Neural cell (in vitro differentiated cells): ENCODE data around the gene SLC12A3. TPM values are rescaled to one million over a fixed set of nuclear protein-coding genes. Genes with fewer than 3 reads are reported as not detected.

ENCODE experiments used
- H2AFZ ChIP-seq: fragments of 200-600, 300-800 bp; sonication (generic), shearing (Covaris generic); 2 replicates; pipeline ENCODE4 v1.6.0; 2014; ENCODE audit warnings: low read depth, mild to moderate bottlenecking, antibody characterized with exemption, low read length, moderate library complexity
- H3F3A ChIP-seq: fragments of 200-600 bp; shearing (Covaris generic); 2 replicates; pipeline ENCODE4 v1.6.1; 2016; ENCODE audit warnings: mild to moderate bottlenecking, moderate library complexity, mixed read lengths, antibody characterized with exemption, low read length; ENCODE audit not compliant: insufficient read depth, poor library complexity, severe bottlenecking
- H3K27ac ChIP-seq: fragments of 200-600, 300-800 bp; sonication (generic), shearing (Covaris generic); 2 replicates; pipeline ENCODE4 v1.5.1; 2014; ENCODE audit warnings: mild to moderate bottlenecking, low read length, moderate library complexity
- H3K27me3 ChIP-seq: fragments of 300-800, 200-600 bp; sonication (generic), shearing (Covaris generic); 2 replicates; pipeline ENCODE4 v1.6.0; 2014; ENCODE audit warnings: mild to moderate bottlenecking, low read depth, low read length, moderate library complexity; ENCODE audit not compliant: insufficient read depth
- H3K36me3 ChIP-seq: fragments of 300-800, 200-600 bp; sonication (generic), shearing (Covaris generic); 2 replicates; pipeline ENCODE4 v1.5.1; 2014; ENCODE audit warnings: mild to moderate bottlenecking, antibody characterized with exemption, low read length, moderate library complexity; ENCODE audit not compliant: insufficient read depth
- H3K4me2 ChIP-seq: fragments of 300-800, 200-600 bp; sonication (generic), shearing (Covaris generic); 2 replicates; pipeline ENCODE4 v1.6.0; 2014; ENCODE audit warnings: mild to moderate bottlenecking, low read length
- H3K4me3 ChIP-seq: fragments of 300-800, 200-600 bp; sonication (generic), shearing (Covaris generic); 2 replicates; pipeline ENCODE4 v1.5.1; 2014; ENCODE audit warnings: mild to moderate bottlenecking, low read length, moderate library complexity
- H3K79me2 ChIP-seq: fragments of 200-600 bp; shearing (Covaris generic); replicated peaks from 2 replicates; pipeline ENCODE4 v1.6.0; 2014; ENCODE audit warnings: mild to moderate bottlenecking, low read length, moderate library complexity; ENCODE audit not compliant: insufficient read depth
- H3K9ac ChIP-seq: fragments of 300-800, 200-600 bp; sonication (generic), shearing (Covaris generic); 2 replicates; pipeline ENCODE4 v1.6.1; 2016; ENCODE audit warnings: mild to moderate bottlenecking, low read length, mixed read lengths
- H3K9me2 ChIP-seq: fragments of 200-600 bp; shearing (Covaris generic); 2 replicates; pipeline ENCODE4 v1.6.1; 2016; ENCODE audit warnings: mild to moderate bottlenecking, low read length, mixed read lengths; ENCODE audit not compliant: insufficient read depth
- H3K9me3 ChIP-seq: fragments of 200-600, 300-800 bp; sonication (generic), shearing (Covaris generic); 2 replicates; pipeline ENCODE4 v1.6.1; 2016; ENCODE audit warnings: mild to moderate bottlenecking, mixed run types, low read length, moderate library complexity, mixed read lengths
- H4K20me1 ChIP-seq: fragments of 200-600 bp; shearing (Covaris generic); 2 replicates; pipeline ENCODE4 v1.6.1; 2016; ENCODE audit warnings: mild to moderate bottlenecking, mixed run types; ENCODE audit not compliant: insufficient read depth
- CTCF ChIP-seq: fragments of 450-650 bp; IDR thresholded peaks from 2 replicates; pipeline ENCODE4 v1.5.1; 2014; ENCODE audit warnings: antibody characterized with exemption, mild to moderate bottlenecking, moderate library complexity; ENCODE audit not compliant: poor library complexity, severe bottlenecking
- EP300 ChIP-seq: fragments of 450-650 bp; conservative IDR thresholded peaks from 2 replicates; pipeline ENCODE4 v1.6.1; 2014; ENCODE audit warnings: antibody characterized with exemption, mild to moderate bottlenecking, moderate library complexity; ENCODE audit not compliant: poor library complexity, severe bottlenecking
- EZH2 ChIP-seq: fragments of 200-600, 300-800 bp; shearing (Covaris generic), sonication (generic); IDR thresholded peaks from 2 replicates; pipeline ENCODE4 v1.6.1; 2014; ENCODE audit warnings: antibody characterized with exemption, low read length, borderline replicate concordance, mild to moderate bottlenecking; ENCODE audit not compliant: insufficient read depth, poor library complexity, severe bottlenecking
- MXI1 ChIP-seq: fragments of 450-650 bp; conservative IDR thresholded peaks from 2 replicates; pipeline ENCODE4 v1.6.1; 2014; ENCODE audit warnings: antibody characterized with exemption, mild to moderate bottlenecking; ENCODE audit not compliant: poor library complexity, severe bottlenecking
- POLR2AphosphoS5 ChIP-seq: IDR thresholded peaks from 2 replicates; pipeline ENCODE4 v1.6.1; 2012
- RAD21 ChIP-seq: fragments of 450-650 bp; conservative IDR thresholded peaks from 2 replicates; pipeline ENCODE4 v1.6.1; 2014; ENCODE audit warnings: antibody characterized with exemption, mild to moderate bottlenecking, moderate library complexity
- REST ChIP-seq: IDR thresholded peaks from 2 replicates; pipeline ENCODE4 v1.6.1; 2012; ENCODE audit warnings: borderline replicate concordance
- SMC3 ChIP-seq: fragments of 450-650 bp; conservative IDR thresholded peaks from 2 replicates; pipeline ENCODE4 v1.6.1; 2014; ENCODE audit warnings: antibody characterized with exemption, mild to moderate bottlenecking, moderate library complexity; ENCODE audit not compliant: poor library complexity
- TAF1 ChIP-seq: IDR thresholded peaks from 2 replicates; pipeline ENCODE4 v1.6.1; 2012; ENCODE audit warnings: low read depth
- polyA plus RNA-seq: library from polyadenylated mRNA; depleted of rRNA; stranded (reverse); fragments of >200 nt; gene quantifications from 2 replicates; pipeline ENCODE4 v1.2.3, GENCODE V29; 2014

SLC12A3 gene
- polyA plus RNA-seq, 1 donor from 2014 or later = 0.09 TPM

GRCh38 chr16:56865394-56866062, 521 bp downstream of the SLC12A3 start:
- Histone ChIP-seq H2AFZ (no peak overlapping the region), H3K4me3 (no peak overlapping the region), H3F3A (no peaks in the 10 kb centered on the region), H3K79me2 (no peaks in the 10 kb centered on the region), H3K9me2 (no peaks in the 10 kb centered on the region), H3K9ac (no peak overlapping the region), H3K27ac (no peak overlapping the region), H4K20me1 (no peaks in the 10 kb centered on the region), H3K27me3 (no peaks in the 10 kb centered on the region), H3K9me3 (no peaks in the 10 kb centered on the region), H3K4me2 (no peak overlapping the region), H3K36me3 (no peaks in the 10 kb centered on the region)
- TF ChIP-seq EP300 (no peak), POLR2AphosphoS5 (no peak), SMC3 (no peak), EZH2 (no peak), REST (no peak), RAD21 (no peak), MXI1 (no peak), TAF1 (no peak), CTCF (no peak)

GRCh38 chr16:56866955-56867830, 2.2 kb downstream of the SLC12A3 start:
- H3K36me3 ChIP-seq = no peaks in the 10 kb centered on the region
- TF ChIP-seq RAD21 (peak; percentile 68), MXI1 (no peak), POLR2AphosphoS5 (no peak), CTCF (peak; percentile 73), SMC3 (peak; percentile 80)
- H2AFZ ChIP-seq = no peak overlapping the region
- no peaks in the 10 kb centered on the region for H3F3A ChIP-seq
- H3K79me2 ChIP-seq = no peaks in the 10 kb centered on the region
- no peak overlapping the region for H3K4me2 ChIP-seq
- H3K9ac ChIP-seq = no peak overlapping the region
- no peaks in the 10 kb centered on the region for H3K27me3 ChIP-seq
- H4K20me1 ChIP-seq = no peaks in the 10 kb centered on the region
- no peaks in the 10 kb centered on the region for H3K9me2 ChIP-seq
- H3K9me3 ChIP-seq = no peaks in the 10 kb centered on the region
- H3K4me3 ChIP-seq = no peak overlapping the region
- no peak overlapping the region for H3K27ac ChIP-seq
